GM23338 (cell line): ENCODE measurements around the gene C2.

Source experiments
- CREB1 ChIP-seq: fragments of 250-450 bp; sonication (Bioruptor Pico); IDR thresholded peaks from 2 replicates; pipeline ENCODE4 v1.5.0; 2020; ENCODE audit warnings: low read depth, mild to moderate bottlenecking, moderate library complexity
- CTCF ChIP-seq, 2 experiments: fragments of 200-600 bp in 1 of 2; sonication (generic) in 1 of 2; conservative IDR thresholded peaks; 2 replicates each; pipeline versions ENCODE4 v1.5.1 to v1.6.1; 2016 to 2017; ENCODE audit warnings: antibody characterized with exemption in 2 of 2, low read depth in 2 of 2, mild to moderate bottlenecking in 2 of 2, moderate library complexity in 1 of 2
- ETS1 ChIP-seq: IDR thresholded peaks from 2 replicates; pipeline ENCODE4 v1.6.1; 2016; ENCODE audit warnings: antibody characterized with exemption
- EZH2 ChIP-seq: fragments of 200-600 bp; sonication (generic); IDR thresholded peaks from one replicate; pipeline ENCODE4 v1.8.0; 2017; ENCODE audit warnings: antibody characterized with exemption, mild to moderate bottlenecking, low read depth; ENCODE audit not compliant: unreplicated experiment
- EZH2phosphoT487 ChIP-seq: fragments of 200-600 bp; sonication (generic); IDR thresholded peaks from one replicate; pipeline ENCODE4 v1.8.1; 2018; ENCODE audit warnings: antibody characterized with exemption; ENCODE audit not compliant: unreplicated experiment
- JUNB ChIP-seq: IDR thresholded peaks from one replicate; pipeline ENCODE4 v1.6.1; 2016; ENCODE audit warnings: antibody characterized with exemption; ENCODE audit not compliant: unreplicated experiment
- NANOG ChIP-seq: IDR thresholded peaks from 2 replicates; pipeline ENCODE4 v1.6.1; 2016; ENCODE audit warnings: antibody characterized with exemption, borderline replicate concordance
- POLR2AphosphoS5 ChIP-seq: IDR thresholded peaks from 2 replicates; pipeline ENCODE4 v1.6.1; 2016; ENCODE audit warnings: antibody characterized with exemption, low read depth
- STAT1 ChIP-seq: IDR thresholded peaks from one replicate; pipeline ENCODE4 v1.6.1; 2016; ENCODE audit warnings: antibody characterized with exemption; ENCODE audit not compliant: unreplicated experiment
- ZNF114 ChIP-seq: fragments of 250-450 bp; sonication (Bioruptor Pico); IDR thresholded peaks from 2 replicates; pipeline ENCODE4 v1.5.0; 2020; ENCODE audit warnings: mild to moderate bottlenecking, moderate library complexity
- TF ChIP-seq, protein P1 (sequence below): IDR thresholded peaks from one replicate; pipeline ENCODE4 v1.6.1; 2018; ENCODE audit warnings: antibody characterized with exemption; ENCODE audit not compliant: unreplicated experiment

GRCh38 chr6:31903957-31904356, 23.6 kb upstream of the C2 start:
- no peak for TF ChIP-seq CTCF (conservative IDR thresholded peaks at IDR 0.05; ENCODE audit: low read depth in 2 of 2)
- no peak for TF ChIP-seq POLR2AphosphoS5
- TF ChIP-seq EZH2phosphoT487: no peak
- TF ChIP-seq, protein P1, sequence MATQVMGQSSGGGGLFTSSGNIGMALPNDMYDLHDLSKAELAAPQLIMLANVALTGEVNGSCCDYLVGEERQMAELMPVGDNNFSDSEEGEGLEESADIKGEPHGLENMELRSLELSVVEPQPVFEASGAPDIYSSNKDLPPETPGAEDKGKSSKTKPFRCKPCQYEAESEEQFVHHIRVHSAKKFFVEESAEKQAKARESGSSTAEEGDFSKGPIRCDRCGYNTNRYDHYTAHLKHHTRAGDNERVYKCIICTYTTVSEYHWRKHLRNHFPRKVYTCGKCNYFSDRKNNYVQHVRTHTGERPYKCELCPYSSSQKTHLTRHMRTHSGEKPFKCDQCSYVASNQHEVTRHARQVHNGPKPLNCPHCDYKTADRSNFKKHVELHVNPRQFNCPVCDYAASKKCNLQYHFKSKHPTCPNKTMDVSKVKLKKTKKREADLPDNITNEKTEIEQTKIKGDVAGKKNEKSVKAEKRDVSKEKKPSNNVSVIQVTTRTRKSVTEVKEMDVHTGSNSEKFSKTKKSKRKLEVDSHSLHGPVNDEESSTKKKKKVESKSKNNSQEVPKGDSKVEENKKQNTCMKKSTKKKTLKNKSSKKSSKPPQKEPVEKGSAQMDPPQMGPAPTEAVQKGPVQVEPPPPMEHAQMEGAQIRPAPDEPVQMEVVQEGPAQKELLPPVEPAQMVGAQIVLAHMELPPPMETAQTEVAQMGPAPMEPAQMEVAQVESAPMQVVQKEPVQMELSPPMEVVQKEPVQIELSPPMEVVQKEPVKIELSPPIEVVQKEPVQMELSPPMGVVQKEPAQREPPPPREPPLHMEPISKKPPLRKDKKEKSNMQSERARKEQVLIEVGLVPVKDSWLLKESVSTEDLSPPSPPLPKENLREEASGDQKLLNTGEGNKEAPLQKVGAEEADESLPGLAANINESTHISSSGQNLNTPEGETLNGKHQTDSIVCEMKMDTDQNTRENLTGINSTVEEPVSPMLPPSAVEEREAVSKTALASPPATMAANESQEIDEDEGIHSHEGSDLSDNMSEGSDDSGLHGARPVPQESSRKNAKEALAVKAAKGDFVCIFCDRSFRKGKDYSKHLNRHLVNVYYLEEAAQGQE: no peak
- TF ChIP-seq EZH2: no peak
- no peak for TF ChIP-seq JUNB
- TF ChIP-seq ZNF114 (CRISPR knock-in tag): no peak
- TF ChIP-seq ETS1: no peak
- TF ChIP-seq CREB1 (CRISPR knock-in tag): no peak
- TF ChIP-seq NANOG: no peak
- no peak for TF ChIP-seq STAT1
